ENCODE results near the gene PHACTR1.

DNA sequence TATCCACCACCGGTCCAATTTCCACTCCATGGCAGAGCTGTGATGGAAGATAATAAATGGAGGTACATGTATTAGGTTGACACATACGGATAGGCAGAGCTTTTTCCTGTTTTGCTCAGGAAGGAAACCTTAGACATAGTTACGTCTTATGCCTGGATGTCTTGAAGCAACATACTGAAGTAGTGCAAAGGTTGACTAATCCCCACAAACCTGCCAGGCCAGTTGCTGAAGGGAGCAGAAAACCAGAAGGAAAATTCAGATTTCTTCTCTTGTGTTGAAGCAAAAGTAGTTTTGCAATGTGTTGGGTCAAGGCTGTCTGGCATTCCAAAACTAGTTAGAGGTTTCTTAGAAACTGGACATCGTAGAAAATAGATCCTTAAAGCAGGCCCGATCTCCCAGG lies 68.7 kb downstream of the PHACTR1 start:
- TF ChIP-seq, protein P1, sequence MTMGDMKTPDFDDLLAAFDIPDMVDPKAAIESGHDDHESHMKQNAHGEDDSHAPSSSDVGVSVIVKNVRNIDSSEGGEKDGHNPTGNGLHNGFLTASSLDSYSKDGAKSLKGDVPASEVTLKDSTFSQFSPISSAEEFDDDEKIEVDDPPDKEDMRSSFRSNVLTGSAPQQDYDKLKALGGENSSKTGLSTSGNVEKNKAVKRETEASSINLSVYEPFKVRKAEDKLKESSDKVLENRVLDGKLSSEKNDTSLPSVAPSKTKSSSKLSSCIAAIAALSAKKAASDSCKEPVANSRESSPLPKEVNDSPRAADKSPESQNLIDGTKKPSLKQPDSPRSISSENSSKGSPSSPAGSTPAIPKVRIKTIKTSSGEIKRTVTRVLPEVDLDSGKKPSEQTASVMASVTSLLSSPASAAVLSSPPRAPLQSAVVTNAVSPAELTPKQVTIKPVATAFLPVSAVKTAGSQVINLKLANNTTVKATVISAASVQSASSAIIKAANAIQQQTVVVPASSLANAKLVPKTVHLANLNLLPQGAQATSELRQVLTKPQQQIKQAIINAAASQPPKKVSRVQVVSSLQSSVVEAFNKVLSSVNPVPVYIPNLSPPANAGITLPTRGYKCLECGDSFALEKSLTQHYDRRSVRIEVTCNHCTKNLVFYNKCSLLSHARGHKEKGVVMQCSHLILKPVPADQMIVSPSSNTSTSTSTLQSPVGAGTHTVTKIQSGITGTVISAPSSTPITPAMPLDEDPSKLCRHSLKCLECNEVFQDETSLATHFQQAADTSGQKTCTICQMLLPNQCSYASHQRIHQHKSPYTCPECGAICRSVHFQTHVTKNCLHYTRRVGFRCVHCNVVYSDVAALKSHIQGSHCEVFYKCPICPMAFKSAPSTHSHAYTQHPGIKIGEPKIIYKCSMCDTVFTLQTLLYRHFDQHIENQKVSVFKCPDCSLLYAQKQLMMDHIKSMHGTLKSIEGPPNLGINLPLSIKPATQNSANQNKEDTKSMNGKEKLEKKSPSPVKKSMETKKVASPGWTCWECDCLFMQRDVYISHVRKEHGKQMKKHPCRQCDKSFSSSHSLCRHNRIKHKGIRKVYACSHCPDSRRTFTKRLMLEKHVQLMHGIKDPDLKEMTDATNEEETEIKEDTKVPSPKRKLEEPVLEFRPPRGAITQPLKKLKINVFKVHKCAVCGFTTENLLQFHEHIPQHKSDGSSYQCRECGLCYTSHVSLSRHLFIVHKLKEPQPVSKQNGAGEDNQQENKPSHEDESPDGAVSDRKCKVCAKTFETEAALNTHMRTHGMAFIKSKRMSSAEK (CRISPR knock-in tag; IDR thresholded peaks at IDR 0.05; ENCODE audit: borderline replicate concordance): no peak
- no peak for TF ChIP-seq CTCF (IDR thresholded peaks at IDR 0.05)
- TF ChIP-seq ZNF232 (CRISPR knock-in tag; IDR thresholded peaks at IDR 0.05): no peak
- TF ChIP-seq TP53 (CRISPR knock-in tag; IDR thresholded peaks at IDR 0.05): no peak
- TF ChIP-seq, protein P2, sequence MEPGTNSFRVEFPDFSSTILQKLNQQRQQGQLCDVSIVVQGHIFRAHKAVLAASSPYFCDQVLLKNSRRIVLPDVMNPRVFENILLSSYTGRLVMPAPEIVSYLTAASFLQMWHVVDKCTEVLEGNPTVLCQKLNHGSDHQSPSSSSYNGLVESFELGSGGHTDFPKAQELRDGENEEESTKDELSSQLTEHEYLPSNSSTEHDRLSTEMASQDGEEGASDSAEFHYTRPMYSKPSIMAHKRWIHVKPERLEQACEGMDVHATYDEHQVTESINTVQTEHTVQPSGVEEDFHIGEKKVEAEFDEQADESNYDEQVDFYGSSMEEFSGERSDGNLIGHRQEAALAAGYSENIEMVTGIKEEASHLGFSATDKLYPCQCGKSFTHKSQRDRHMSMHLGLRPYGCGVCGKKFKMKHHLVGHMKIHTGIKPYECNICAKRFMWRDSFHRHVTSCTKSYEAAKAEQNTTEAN (CRISPR knock-in tag; IDR thresholded peaks at IDR 0.05): no peak

Data from WTC11 (cell line).